ENCODE data around the gene ACP1. TPM values are rescaled to one million over a fixed set of nuclear protein-coding genes. Genes with fewer than 3 reads are reported as not detected.

The ACP1 gene
- total and polyA plus RNA-seq, 3 experiments from 2014 or later = 152 to 171 (median 160) TPM

DNA sequence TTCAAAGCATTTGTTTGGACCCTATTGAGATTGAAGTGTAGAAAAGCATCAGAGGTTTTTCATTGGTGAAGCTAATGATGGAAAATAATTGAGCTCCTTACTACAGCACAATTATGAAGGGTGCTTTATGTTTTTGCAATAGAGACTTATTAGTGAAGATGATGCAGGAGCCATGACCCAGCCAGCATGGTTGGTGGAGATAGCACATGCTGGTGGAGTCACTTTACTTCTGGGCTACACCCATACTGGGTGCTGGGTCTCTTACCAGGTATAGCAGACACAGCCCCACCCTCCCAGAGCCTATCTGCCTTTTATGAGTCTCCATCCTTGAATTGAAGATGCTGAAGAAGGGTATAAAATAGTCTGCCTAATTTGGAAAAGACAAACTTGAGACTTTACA is 3.6 kb downstream of the ACP1 start:
- no peaks in the 10 kb centered on the region for H3K27me3 Mint-ChIP-seq
- peaks cover 0 to 53% (median 8%) of the 10 kb centered on the region in 3 donors for H3K36me3 Mint-ChIP-seq
- H3K9me3 Mint-ChIP-seq = no peaks in the 10 kb centered on the region
- POLR2A ChIA-PET = no interaction called here
- DNase-seq = no peak
- Histone ChIP-seq H3K4me3 (ENCODE audit: low read length) (no peak overlapping the region), H3K4me1 (ENCODE audit: insufficient read depth, low read length) (peaks cover 49% of the 10 kb centered on the region), H3K9me3 (ENCODE audit: low read length) (no peaks in the 10 kb centered on the region), H3K27ac (ENCODE audit: low read depth, low read length) (no peak overlapping the region), H3K36me3 (ENCODE audit: insufficient read depth, low read length) (peaks cover 15% of the 10 kb centered on the region), H3K27me3 (ENCODE audit: insufficient read depth, low read length, poor library complexity, severe bottlenecking) (no peaks in the 10 kb centered on the region)
- CTCF ChIA-PET = no interaction called here
- peaks cover 56 to 88% (median 63%) of the 10 kb centered on the region in 3 donors for H3K4me1 Mint-ChIP-seq
- no peak overlapping the region for H3K4me3 Mint-ChIP-seq
- peak overlapping the region in 2 of 8 donors; percentile 37 to 38 for H3K27ac Mint-ChIP-seq

DNA sequence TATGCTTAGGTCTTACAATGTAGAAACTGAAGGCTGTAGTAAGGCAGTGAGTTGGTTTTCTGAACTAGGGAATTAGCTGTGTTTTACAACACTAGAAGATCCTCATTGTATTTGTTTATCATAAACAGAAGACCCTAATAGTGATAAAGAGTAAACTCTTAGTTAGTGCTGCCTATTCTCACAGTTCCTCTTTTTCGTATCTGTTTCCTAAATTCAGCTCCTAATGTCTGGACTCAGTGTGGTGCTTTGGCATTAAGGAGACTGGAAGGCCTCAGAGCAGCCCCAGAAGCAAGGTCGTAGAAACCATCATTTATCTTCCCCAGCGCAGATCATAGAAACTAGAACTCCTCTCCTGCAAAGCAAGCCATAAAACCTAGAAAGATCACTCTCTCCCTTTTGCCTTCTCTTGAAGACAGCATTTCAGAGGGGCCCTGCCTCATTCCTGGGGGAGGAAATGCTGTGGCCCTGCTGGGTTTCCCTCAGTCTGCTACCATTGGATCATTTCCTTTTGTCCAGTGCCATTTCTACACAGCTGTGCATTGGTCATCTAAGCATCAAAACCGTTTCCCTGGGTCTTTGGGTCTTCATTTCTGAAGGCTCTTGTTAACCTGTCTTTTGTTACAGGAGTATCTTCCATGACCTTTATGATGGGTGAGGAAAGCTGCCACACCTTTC is 4.7 kb downstream of the ACP1 start:
- Histone ChIP-seq H3K9me3 (ENCODE audit: low read length) (no peaks in the 10 kb centered on the region), H3K4me3 (ENCODE audit: low read length) (no peak overlapping the region), H3K27me3 (ENCODE audit: insufficient read depth, low read length, poor library complexity, severe bottlenecking) (no peaks in the 10 kb centered on the region), H3K36me3 (ENCODE audit: insufficient read depth, low read length) (peaks cover 21% of the 10 kb centered on the region), H3K4me1 (ENCODE audit: insufficient read depth, low read length) (peaks cover 43% of the 10 kb centered on the region), H3K27ac (ENCODE audit: low read depth, low read length) (no peak overlapping the region)
- Mint-ChIP-seq H3K4me1 (peaks cover 55 to 88% (median 63%) of the 10 kb centered on the region in 3 donors), H3K27me3 (no peaks in the 10 kb centered on the region), H3K36me3 (peaks cover 0 to 60% (median 8%) of the 10 kb centered on the region in 3 donors), H3K9me3 (no peaks in the 10 kb centered on the region), H3K27ac (peak overlapping the region in 2 of 8 donors; percentile 55 to 71), H3K4me3 (peak overlapping the region in 1 of 7 donors; percentile 19)
- DNase-seq = no peak
- POLR2A ChIA-PET = no interaction called here
- CTCF ChIA-PET = no interaction called here

DNA sequence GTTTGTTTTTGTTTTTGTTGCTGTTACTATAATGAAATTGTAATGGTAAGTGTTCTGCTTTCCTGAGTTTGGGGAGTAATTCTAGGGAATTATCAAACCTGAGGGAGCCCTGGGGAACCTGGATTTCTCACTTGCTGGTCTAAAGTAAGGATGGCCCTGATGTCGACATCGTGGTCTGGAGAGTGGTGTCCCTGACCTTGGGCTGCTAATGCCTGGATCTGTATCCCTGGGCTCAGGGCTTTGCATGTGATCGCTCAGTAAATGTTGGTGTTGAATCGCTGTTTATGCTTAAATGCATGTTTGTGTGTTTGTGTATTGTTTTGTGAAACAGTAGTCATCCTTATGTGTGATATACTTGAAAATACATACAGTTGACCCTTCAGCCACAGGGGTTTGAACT is 6.1 kb downstream of the ACP1 start:
- Histone ChIP-seq H3K4me3 (ENCODE audit: low read length) (no peak overlapping the region), H3K4me1 (ENCODE audit: insufficient read depth, low read length) (peaks cover 35% of the 10 kb centered on the region), H3K36me3 (ENCODE audit: insufficient read depth, low read length) (peaks cover 31% of the 10 kb centered on the region), H3K9me3 (ENCODE audit: low read length) (no peaks in the 10 kb centered on the region), H3K27ac (ENCODE audit: low read depth, low read length) (no peak overlapping the region), H3K27me3 (ENCODE audit: insufficient read depth, low read length, poor library complexity, severe bottlenecking) (no peaks in the 10 kb centered on the region)
- H3K27ac Mint-ChIP-seq = peak overlapping the region in 2 of 8 donors; percentile 11 to 46
- H3K36me3 Mint-ChIP-seq = peaks cover 0 to 65% (median 8%) of the 10 kb centered on the region in 3 donors
- ChIA-PET CTCF (no interaction called here), POLR2A (no interaction called here)
- DNase-seq = no peak
- H3K9me3 Mint-ChIP-seq = no peaks in the 10 kb centered on the region
- no peak overlapping the region for H3K4me3 Mint-ChIP-seq
- H3K27me3 Mint-ChIP-seq = no peaks in the 10 kb centered on the region
- peaks cover 51 to 76% (median 54%) of the 10 kb centered on the region in 3 donors for H3K4me1 Mint-ChIP-seq

GRCh38 chr2:271917-272316 is 7.2 kb downstream of the ACP1 start:
- Mint-ChIP-seq H3K9me3 (no peaks in the 10 kb centered on the region), H3K4me1 (peaks cover 44 to 66% (median 49%) of the 10 kb centered on the region in 3 donors), H3K27ac (peak overlapping the region in 1 of 8 donors; percentile 19), H3K27me3 (no peaks in the 10 kb centered on the region), H3K4me3 (no peak overlapping the region), H3K36me3 (peaks cover 0 to 76% (median 6%) of the 10 kb centered on the region in 3 donors)
- Histone ChIP-seq H3K4me3 (ENCODE audit: low read length) (no peak overlapping the region), H3K4me1 (ENCODE audit: insufficient read depth, low read length) (peaks cover 25% of the 10 kb centered on the region), H3K9me3 (ENCODE audit: low read length) (no peaks in the 10 kb centered on the region), H3K27me3 (ENCODE audit: insufficient read depth, low read length, poor library complexity, severe bottlenecking) (no peaks in the 10 kb centered on the region), H3K36me3 (ENCODE audit: insufficient read depth, low read length) (peaks cover 42% of the 10 kb centered on the region), H3K27ac (ENCODE audit: low read depth, low read length) (no peak overlapping the region)
- DNase-seq = no peak
- ChIA-PET POLR2A (no interaction called here), CTCF (no interaction called here)

GRCh38 chr2:273333-273732 is 8.6 kb downstream of the ACP1 start:
- no peak for DNase-seq
- ChIA-PET CTCF (interaction anchor here (1.2 kb wide), 1 partner anchor 9 kb away, joined by 3 read pairs; no protein-coding TSS in a partner anchor), POLR2A (no interaction called here)
- Histone ChIP-seq H3K9me3 (ENCODE audit: low read length) (no peaks in the 10 kb centered on the region), H3K27ac (ENCODE audit: low read depth, low read length) (no peak overlapping the region), H3K36me3 (ENCODE audit: insufficient read depth, low read length) (peaks cover 56% of the 10 kb centered on the region), H3K27me3 (ENCODE audit: insufficient read depth, low read length, poor library complexity, severe bottlenecking) (no peaks in the 10 kb centered on the region), H3K4me1 (ENCODE audit: insufficient read depth, low read length) (peaks cover 11% of the 10 kb centered on the region), H3K4me3 (ENCODE audit: low read length) (no peak overlapping the region)
- H3K9me3 Mint-ChIP-seq = no peaks in the 10 kb centered on the region
- H3K36me3 Mint-ChIP-seq = peaks cover 0 to 82% (median 17%) of the 10 kb centered on the region in 3 donors
- H3K27me3 Mint-ChIP-seq = no peaks in the 10 kb centered on the region
- peaks cover 31 to 52% (median 39%) of the 10 kb centered on the region in 3 donors for H3K4me1 Mint-ChIP-seq
- H3K4me3 Mint-ChIP-seq = no peak overlapping the region
- H3K27ac Mint-ChIP-seq = no peak overlapping the region

DNA sequence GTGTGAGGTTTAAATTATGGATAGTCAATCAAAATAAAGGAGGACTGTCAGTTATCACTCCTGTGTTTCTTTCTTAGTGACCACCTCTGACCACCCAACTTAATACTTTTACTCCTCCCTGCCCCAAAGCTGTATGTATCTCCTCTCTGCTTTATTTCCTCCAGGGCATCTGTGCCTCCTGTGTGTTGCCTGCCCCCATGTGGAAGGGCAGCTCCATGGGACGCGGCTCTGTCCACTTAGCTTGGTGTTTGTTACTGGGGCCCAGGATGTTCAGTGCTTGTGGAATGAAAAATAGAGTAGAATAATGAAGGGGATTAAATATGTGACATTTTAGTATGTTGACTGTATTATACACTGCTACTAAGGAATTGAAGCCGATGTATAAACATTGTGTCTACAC is 9.8 kb downstream of the ACP1 start:
- Histone ChIP-seq H3K36me3 (ENCODE audit: insufficient read depth, low read length) (peaks cover 64% of the 10 kb centered on the region), H3K27ac (ENCODE audit: low read depth, low read length) (no peak overlapping the region), H3K4me3 (ENCODE audit: low read length) (no peak overlapping the region), H3K27me3 (ENCODE audit: insufficient read depth, low read length, poor library complexity, severe bottlenecking) (no peaks in the 10 kb centered on the region), H3K9me3 (ENCODE audit: low read length) (no peaks in the 10 kb centered on the region), H3K4me1 (ENCODE audit: insufficient read depth, low read length) (peaks cover 7% of the 10 kb centered on the region)
- peak overlapping the region in 1 of 8 donors; percentile 36 for H3K27ac Mint-ChIP-seq
- H3K36me3 Mint-ChIP-seq = peaks cover 0 to 89% (median 21%) of the 10 kb centered on the region in 3 donors
- no peak overlapping the region for H3K4me3 Mint-ChIP-seq
- H3K4me1 Mint-ChIP-seq = peaks cover 23 to 42% (median 31%) of the 10 kb centered on the region in 3 donors
- ChIA-PET POLR2A (no interaction called here), CTCF (interaction anchor here (1.2 kb wide), 1 partner anchor 8 kb away, joined by 3 read pairs; no protein-coding TSS in a partner anchor)
- no peaks in the 10 kb centered on the region for H3K9me3 Mint-ChIP-seq
- no peak for DNase-seq
- H3K27me3 Mint-ChIP-seq = no peaks in the 10 kb centered on the region

DNA sequence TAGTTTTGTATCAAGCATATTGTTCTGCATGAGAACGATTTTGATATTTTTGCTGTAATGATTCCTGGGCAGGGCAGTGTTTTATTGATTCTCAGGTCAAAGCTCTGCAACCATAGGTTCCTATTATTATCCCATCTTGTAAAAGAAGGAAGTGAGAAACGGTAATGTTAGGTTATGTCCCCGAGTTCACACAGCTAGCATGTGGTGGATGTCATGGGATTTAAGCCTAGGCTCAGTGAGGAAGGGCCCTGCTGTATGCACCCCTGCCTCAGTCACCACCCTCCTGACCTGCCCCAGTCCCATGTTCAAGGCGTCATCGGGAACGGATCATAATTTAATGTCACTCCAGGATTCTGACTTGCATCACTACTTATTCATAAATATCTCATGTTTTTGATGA is 10.7 kb downstream of the ACP1 start:
- Histone ChIP-seq H3K9me3 (ENCODE audit: low read length) (no peaks in the 10 kb centered on the region), H3K36me3 (ENCODE audit: insufficient read depth, low read length) (peaks cover 64% of the 10 kb centered on the region), H3K4me3 (ENCODE audit: low read length) (no peak overlapping the region), H3K27ac (ENCODE audit: low read depth, low read length) (no peak overlapping the region), H3K4me1 (ENCODE audit: insufficient read depth, low read length) (no peaks in the 10 kb centered on the region), H3K27me3 (ENCODE audit: insufficient read depth, low read length, poor library complexity, severe bottlenecking) (no peaks in the 10 kb centered on the region)
- H3K4me1 Mint-ChIP-seq = peaks cover 13 to 32% (median 22%) of the 10 kb centered on the region in 3 donors
- ChIA-PET POLR2A (no interaction called here), CTCF (no interaction called here)
- H3K27ac Mint-ChIP-seq = no peak overlapping the region
- no peak overlapping the region for H3K4me3 Mint-ChIP-seq
- no peaks in the 10 kb centered on the region for H3K27me3 Mint-ChIP-seq
- DNase-seq = no peak
- peaks cover 0 to 87% (median 25%) of the 10 kb centered on the region in 3 donors for H3K36me3 Mint-ChIP-seq
- no peaks in the 10 kb centered on the region for H3K9me3 Mint-ChIP-seq

GRCh38 chr2:278312-278926 is 13.7 kb downstream of the ACP1 start:
- CTCF ChIA-PET = no interaction called here
- H3K36me3 Mint-ChIP-seq = peaks cover 0 to 85% (median 22%) of the 10 kb centered on the region in 3 donors

More at GRCh38 chr2:278312-278926, 13.7 kb downstream of the ACP1 start:
- POLR2A ChIA-PET = no interaction called here
- Mint-ChIP-seq H3K4me1 (peaks cover 0 to 8% (median 6%) of the 10 kb centered on the region in 3 donors), H3K27ac (no peak overlapping the region), H3K4me3 (no peak overlapping the region), H3K27me3 (no peaks in the 10 kb centered on the region), H3K9me3 (no peaks in the 10 kb centered on the region)
- H3K9me3 ChIP-seq (ENCODE audit: low read length) = no peaks in the 10 kb centered on the region
- no peak for DNase-seq
- no peak overlapping the region for H3K4me3 ChIP-seq (ENCODE audit: low read length)
- peaks cover 48% of the 10 kb centered on the region for H3K36me3 ChIP-seq (ENCODE audit: insufficient read depth, low read length)
- no peak overlapping the region for H3K27ac ChIP-seq (ENCODE audit: low read depth, low read length)
- H3K27me3 ChIP-seq (ENCODE audit: insufficient read depth, low read length, poor library complexity, severe bottlenecking) = no peaks in the 10 kb centered on the region
- no peaks in the 10 kb centered on the region for H3K4me1 ChIP-seq (ENCODE audit: insufficient read depth, low read length)

Measured in CD8-positive, alpha-beta memory T cell (primary cell).